Stimulated activated CD8-positive, alpha-beta memory T cell treated with anti-CD3 and anti-CD28 coated beads, Interleukin-12 subunit alpha, Interleukin-12 subunit beta, amount 100 ng/mL, for 24 hours (primary cell): Measurements from ENCODE around the gene NSL1.

Experiments used
- DNase-seq: peaks from one replicate; pipeline ENCODE4 v3.0.0-alpha.2; 2020; ENCODE audit errors: extremely low read depth

The NSL1 gene

GRCh38 chr1:212686591-212686990 lies 105.0 kb downstream of the NSL1 start:
- no peak for DNase-seq

DNA sequence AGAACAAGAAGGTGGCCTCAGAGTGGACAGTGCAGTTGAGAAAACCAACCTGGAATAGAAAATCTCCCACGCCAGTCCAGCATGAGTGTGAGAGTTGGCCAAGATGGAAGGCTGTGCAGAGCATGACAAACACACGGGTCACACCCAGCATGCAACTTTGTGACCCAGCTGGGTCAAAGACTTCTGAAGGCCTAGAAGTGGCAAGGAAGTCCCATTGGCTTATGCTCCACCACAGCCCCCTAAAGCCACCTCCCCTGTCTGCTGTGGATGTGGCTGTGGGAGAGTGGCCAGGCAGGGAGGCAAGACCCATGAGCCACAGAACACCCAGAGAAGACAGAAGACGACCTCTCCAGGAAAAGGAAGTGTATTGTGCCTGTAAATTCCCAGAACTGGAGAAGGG lies 105.5 kb downstream of the NSL1 start:
- no peak for DNase-seq

DNA sequence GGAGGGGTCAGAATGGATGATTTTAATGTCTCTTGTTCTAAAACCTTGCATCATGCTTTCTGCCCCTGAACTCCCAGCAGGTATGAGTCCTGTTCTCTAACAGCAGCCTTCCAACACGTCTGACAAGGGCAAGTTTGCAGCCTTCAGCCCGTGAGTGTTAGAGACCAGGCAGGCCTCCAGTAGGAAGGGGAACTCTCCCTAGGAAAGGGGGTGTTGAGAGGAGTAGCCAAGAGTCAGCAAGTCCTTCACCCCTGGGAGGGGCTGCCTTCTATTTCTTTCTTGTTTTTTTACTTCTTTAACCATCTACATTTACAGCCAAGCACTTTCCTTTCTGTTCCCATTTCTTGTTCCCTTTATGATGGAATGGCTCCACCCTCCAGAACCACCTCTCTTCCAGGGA lies 106.1 kb downstream of the NSL1 start:
- no peak for DNase-seq

DNA sequence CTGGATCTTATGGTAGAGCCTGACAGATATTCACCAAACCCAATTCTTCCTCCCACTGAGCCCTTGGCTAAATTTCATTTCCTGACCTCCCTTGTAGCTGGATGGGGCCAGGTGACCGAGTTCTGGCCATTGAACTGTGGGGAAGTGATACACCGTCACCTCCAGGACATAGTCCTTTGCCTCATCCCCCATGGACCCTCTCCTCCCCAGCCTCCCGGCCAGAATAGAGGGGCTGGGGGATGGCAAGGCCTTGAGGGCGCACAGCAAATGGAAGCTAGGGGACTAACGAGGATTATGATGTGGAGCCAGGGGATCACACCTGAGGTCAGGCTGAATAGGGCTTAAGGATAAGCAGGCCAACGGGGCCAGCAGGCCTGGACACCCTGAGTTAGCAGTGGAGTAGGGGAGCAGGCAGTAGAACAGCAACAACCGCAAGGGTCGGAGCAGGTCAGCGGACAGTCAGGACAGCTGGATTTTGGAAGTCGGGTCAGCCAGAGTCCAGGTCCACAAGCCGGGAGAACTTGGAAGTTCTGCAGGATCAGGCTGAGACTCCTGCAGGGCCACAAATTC lies 107.0 kb downstream of the NSL1 start:
- no peak for DNase-seq

- DNase-seq, result no peak
These were observed 107.5 kb downstream of the NSL1 start for GRCh38 chr1:212684076-212684475.

GRCh38 chr1:212683357-212683722 lies 108.2 kb downstream of the NSL1 start:
- no peak for DNase-seq

DNA sequence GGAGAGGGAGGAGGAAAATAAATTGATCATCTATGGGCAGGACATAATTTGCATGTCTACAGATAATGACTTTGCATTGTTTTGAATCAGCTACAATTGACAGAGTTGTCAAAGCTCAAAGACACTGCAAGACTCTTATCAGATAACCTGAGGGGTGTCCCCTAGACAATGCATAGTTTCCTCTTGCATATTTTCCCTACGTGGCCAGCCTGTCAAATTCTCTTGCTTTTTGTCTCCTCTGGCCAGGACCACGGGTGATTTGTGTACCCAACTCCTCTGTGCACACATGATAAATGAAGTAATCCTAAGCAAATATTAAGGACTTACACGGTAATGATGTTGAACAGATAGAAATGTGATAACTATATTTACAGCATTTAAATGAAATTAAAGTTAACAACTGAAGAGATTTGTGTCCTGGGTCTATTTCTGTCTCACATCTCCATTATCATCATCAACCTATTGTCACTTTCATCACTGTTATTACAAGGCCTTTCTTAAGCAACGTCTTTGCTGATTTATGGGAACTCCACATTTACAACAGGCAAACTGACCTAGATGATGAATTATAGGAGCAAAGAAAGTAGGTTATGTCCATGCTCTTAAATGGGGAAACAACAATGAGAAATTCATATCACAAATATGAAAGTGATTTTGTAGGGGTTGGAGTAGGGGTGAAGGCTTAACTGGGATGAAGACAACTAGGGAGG lies 110.7 kb downstream of the NSL1 start:
- DNase-seq, result no peak

DNA sequence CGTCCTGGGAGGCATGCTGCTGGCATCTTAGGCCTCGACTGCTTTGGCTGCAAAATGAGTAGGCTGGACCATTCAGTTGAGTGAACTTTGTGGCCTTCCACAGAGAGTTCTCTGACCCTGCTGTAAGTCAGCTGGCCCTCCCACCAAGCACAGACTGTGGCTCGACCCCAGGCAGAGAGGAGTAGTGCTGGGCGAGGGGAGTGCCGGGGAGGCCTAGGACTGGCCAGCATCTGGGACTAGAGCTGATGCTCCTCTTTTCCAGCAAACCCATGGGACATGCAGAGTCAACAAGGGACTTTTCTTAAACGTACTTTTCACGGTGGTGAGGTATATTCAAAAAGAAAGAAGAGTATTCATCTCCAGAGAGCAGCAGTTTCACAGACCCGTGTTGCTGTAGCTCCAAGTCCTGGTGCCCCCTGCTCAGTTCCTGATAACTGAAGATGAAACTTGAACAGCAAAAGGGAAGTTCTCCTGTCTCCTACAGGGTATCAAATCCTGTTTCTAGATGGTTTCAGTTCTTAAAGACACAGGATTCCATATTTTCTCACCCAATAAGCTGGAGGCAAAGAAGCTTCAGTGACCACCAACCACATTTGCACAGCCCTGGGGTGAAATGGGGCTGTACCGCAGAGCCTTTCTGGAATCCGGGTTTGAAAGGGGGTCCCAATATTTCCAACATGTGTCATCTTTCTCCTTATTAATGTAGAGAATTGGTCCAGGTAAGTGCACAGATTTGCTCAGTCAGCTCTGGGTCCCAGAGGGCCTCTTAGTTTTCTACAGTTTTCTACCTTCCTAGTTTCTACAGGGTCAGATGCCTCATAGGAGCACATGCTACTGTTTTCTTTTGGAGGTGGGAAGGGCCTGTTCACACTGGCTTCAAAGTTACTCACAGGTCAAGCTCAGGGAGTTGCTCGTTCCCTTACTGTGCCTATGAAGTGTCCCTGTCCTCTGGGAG lies 112.8 kb downstream of the NSL1 start:
- no peak for DNase-seq

DNA sequence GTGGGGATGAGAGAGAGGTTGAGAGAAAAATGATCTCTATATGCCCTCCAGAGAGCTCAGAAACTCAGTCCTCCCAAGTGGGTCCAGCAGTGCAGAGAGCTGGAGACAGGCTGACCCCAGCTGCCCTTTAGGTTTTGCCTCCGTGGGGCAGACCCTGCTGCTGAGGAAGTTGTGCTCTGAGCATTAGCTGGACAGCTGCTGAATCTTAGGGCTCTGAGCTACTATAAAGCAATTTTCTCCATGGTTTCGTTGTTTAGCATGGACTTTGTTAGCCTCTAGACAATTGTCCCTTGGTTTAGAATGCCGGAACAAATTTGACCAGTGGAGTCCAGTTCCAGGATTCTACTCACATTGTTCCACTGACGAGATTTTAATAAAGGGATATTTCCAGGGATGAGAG lies 114.0 kb downstream of the NSL1 start:
- DNase-seq, result no peak

GRCh38 chr1:212677136-212677535 lies 114.4 kb downstream of the NSL1 start:
- DNase-seq, result no peak
